Peyer's patch (tissue), 4 donors: Measurements from ENCODE around the gene MYOM3.

ENCODE experiments used
- CTCF ChIP-seq, 6 experiments: fragments of 450-650 bp in 4 of 6; fragments of 200-600 bp in 2 of 6; sonication (generic) in 1 of 6; IDR thresholded peaks; one replicate each; pipeline ENCODE4 v1.5.1; 2017 to 2019; ENCODE audit warnings: antibody characterized with exemption in 6 of 6, mild to moderate bottlenecking in 3 of 6, moderate library complexity in 1 of 6
- POLR2A ChIP-seq, 2 donors: fragments of 450-650 bp; IDR thresholded peaks; one replicate each; pipeline ENCODE4 v1.5.1; 2017; ENCODE audit warnings: antibody characterized with exemption in 2 of 2, mild to moderate bottlenecking in 2 of 2, moderate library complexity in 2 of 2

GRCh38 chr1:24156542-24157260 lies 44.8 kb upstream of the MYOM3 start:
- no peak for TF ChIP-seq POLR2A (IDR thresholded peaks at IDR 0.05)
- TF ChIP-seq CTCF (IDR thresholded peaks at IDR 0.05): no peak
